DOHH2 (cell line): ENCODE measurements around the gene CARD14.

Experiments used
- EZH2phosphoT487 ChIP-seq: fragments of 200-600 bp; sonication (generic); IDR thresholded peaks from 2 replicates; pipeline ENCODE4 v1.6.1; 2017; ENCODE audit warnings: borderline replicate concordance, mild to moderate bottlenecking, antibody characterized with exemption, low read length, moderate library complexity, mixed read lengths
- TF ChIP-seq, protein P1 (sequence below): fragments of 200-600 bp; sonication (generic); IDR thresholded peaks from one replicate; pipeline ENCODE4 v1.5.1; 2014; ENCODE audit warnings: antibody characterized with exemption, mild to moderate bottlenecking, low read depth, low read length; ENCODE audit not compliant: poor library complexity, severe bottlenecking

GRCh38 chr17:80130992-80131391 is 38.8 kb upstream of the CARD14 start:
- TF ChIP-seq, protein P1, sequence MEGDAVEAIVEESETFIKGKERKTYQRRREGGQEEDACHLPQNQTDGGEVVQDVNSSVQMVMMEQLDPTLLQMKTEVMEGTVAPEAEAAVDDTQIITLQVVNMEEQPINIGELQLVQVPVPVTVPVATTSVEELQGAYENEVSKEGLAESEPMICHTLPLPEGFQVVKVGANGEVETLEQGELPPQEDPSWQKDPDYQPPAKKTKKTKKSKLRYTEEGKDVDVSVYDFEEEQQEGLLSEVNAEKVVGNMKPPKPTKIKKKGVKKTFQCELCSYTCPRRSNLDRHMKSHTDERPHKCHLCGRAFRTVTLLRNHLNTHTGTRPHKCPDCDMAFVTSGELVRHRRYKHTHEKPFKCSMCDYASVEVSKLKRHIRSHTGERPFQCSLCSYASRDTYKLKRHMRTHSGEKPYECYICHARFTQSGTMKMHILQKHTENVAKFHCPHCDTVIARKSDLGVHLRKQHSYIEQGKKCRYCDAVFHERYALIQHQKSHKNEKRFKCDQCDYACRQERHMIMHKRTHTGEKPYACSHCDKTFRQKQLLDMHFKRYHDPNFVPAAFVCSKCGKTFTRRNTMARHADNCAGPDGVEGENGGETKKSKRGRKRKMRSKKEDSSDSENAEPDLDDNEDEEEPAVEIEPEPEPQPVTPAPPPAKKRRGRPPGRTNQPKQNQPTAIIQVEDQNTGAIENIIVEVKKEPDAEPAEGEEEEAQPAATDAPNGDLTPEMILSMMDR, result no peak
- no peak for TF ChIP-seq EZH2phosphoT487
